ENCODE results near the gene ZNF664.

Gene ZNF664

DNA sequence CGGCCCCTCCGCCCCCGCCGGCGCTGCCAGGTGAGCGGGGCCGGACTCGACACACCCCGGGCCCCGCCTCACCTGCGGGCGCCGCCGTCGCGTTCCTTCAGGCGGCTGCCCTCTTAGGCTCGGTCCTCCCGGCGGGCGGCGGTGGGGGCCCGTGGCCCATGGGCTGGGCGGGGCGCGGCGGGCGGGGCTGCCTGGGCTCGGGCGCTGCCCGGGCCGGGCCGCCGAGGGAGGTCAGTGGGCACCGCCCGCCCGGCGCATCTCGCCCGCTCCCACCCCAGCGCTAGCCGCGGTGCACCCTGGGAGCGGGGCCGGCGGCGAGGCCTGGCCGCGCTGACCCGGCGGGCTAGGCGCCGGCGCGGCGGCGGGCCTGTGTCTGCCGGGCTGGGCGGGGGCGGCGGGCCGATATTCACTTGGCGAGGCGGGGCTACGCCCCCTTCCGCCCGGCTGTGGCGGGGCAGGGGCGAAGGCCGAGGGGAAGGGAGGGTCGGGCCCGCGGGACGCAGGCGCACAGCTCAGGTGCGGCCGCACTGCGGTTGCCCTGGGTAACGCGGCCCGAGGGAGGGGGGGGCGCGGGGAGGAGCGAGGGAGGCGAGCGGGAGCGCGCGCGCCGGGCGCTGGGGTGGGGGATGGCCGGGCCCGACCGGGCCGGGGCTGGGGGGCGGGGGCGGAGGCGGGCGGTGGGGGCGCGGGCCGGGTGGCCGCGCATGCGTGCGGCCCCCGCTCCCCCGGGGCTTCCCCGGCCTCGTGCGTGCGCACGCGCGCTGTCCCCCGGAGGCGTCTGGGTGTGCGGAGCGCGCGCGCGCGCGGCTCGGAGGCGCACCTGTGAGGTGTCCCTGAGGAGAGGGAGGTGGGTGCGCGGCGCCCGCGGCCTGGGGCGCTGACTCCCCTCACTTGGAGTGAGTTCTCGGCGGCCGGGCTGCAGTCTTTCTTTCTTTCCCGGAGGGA lies at the start of gene ZNF664, which contains the start of gene CCDC92:
ZNF664 (plus strand) TSS at position 759 of the 945 bp plus-strand sequence. CDS start 38,930 bp downstream, outside the sequence.
CCDC92 (minus strand) TSS at position 375 of the 945 bp plus-strand sequence. CDS start 28,526 bp downstream, outside the sequence.
- DNase-seq: peak; percentile 77

DNA sequence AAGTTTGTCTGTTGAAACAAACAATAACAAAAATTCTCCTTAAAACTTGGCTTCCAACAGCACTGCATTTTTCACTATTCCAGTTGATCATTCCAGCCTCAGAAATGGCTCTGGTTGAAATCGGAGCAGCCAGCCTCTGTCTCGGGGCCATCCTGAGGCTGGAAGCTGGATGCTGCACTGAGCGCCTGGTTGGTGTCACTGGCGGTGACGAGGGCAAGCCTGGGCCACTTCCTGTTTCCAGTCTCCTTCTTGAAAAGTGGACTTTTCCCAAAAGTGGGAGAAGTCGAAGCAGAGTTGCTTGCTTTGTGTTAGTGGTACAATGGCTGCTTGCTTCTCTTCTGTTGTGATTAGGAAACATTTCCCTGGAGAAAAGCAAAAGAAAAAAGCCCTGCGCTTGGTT lies 49.1 kb upstream of the ZNF664 start:
- no peak for DNase-seq

DNA sequence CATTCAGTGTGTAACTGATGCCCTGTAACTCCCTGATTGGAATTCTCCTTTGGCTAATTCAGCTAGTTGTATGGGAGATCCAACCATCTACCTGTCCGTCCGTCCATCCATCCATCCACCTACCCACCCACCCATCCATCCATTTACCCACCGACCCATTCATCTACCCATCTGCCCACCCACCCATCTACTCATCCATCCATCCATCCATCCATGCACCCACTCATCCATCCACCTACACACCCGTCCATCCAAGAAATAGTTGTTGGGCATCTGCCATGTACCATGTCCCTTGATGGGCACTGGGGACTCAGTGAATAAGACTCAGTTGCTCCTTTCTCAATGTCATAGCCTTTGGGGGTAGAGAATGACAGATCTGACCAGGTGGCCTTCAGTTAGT lies 48.5 kb upstream of the ZNF664 start:
- no peak for DNase-seq

DNA sequence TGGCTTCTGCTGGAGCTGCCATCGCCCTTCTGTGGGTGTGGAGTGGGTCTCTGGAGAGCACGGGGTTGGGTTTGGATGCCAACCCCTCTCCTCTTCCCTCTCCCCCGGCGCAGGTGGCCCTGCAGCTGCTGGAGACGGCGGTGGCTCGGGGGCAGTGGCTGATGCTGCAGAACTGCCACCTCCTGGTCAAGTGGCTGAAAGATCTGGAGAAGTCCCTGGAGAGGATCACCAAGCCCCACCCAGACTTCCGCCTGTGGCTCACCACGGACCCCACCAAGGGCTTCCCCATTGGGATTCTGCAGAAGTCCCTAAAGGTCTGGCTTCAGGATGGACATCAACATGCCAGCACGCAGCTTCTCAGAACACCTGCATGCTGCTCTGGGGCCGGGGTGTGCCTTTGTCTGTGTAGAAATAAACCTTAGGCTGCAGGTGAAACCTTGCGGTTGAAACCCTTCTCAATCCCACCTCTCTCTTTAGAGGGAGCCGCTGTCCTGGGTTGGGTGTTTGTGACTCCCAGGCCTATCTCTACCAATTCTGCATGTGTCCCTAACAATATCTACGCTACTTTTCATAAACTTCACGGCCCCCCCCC lies 44.6 kb upstream of the ZNF664 start:
- DNase-seq: no peak

DNA sequence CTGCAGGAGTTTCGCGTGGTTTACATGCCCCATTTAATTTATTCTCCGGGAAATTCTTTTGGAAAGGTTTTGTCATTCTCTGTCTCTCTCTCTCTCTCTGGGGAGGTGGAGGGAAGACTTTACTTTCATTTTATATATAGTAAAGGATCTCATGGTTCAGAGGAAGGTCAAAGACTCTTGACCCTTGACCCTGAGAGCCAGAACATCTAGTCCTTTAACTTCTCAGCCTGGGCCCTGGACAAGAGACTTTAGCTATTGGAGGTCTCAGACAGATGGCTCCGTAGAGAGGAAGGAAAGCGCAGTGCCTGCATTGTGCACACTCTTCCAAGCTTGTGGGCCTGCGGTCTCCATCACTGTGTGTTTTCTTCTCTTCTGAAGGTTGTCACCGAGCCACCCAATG lies 44.1 kb upstream of the ZNF664 start:
- no peak for DNase-seq

DNA sequence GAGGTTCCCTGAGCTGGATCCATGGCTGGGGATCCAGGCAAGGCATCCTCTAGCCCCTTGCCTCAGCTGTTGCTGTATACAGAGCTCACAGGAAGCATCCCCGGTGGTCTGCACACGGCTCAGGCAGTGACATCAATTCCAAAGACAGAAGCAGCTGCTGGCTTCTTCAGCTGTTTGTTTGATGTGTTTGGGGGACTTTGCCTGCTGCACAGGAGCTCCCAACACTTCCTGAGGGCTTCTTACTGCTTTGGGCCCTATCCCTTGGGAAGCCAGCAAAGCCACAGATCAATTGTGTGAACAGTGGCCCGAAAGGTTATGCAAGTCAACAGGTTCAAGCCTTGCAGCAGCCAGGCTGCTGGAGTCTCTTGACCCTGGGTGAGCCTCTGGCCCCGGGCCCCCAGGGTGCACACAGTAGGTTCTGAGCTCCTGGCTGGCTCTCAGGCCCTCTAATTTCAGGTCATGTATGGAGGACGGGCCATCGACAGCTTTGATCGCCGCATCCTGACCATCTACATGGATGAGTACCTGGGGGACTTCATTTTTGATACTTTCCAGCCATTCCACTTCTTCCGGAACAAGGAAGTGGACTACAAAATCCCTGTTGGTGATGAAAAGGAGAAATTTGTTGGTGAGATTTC lies 43.0 kb upstream of the ZNF664 start:
- DNase-seq: no peak

DNA sequence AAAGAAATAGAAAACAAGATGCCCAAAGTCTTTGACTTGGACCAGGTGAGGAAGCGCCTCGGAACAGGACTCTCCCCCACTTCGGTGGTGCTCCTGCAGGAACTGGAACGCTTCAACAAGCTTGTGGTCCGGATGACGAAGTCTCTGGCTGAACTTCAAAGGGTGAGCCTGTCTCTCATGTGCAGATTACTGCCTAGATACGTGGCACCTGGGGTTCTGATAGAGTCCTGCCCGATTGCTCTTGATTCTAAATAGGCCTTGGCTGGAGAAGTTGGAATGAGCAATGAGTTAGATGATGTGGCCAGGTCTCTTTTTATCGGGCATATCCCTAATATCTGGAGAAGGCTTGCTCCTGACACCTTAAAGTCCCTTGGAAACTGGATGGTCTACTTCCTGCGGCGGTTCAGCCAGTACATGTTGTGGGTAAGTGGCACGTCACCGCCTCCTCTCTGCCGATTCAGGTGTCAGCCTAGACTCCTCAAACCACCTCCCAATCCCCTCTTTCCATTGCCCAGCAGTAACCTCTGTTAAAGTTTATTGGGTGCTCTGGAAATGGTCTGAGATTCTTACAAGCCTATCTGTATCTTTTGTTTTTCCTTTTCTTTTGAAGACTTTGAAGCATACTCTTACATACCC lies 41.2 kb upstream of the ZNF664 start:
- DNase-seq: no peak

DNA sequence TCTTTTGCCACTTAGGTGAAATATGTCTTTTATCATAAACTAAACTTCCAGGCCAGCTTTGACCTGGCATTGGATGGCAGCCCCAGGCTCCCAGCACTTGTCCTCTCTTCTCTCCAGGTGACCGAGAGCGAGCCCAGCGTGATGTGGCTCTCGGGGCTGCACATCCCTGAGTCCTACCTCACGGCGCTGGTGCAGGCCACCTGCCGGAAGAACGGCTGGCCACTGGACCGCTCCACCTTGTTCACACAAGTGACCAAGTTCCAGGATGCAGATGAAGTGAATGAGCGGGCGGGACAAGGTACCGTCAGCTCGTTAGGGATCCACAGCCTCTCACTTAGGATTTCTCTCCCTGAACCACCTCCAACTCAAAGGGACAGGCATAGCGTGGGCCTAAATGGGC lies 39.8 kb upstream of the ZNF664 start:
- no peak for DNase-seq

DNA sequence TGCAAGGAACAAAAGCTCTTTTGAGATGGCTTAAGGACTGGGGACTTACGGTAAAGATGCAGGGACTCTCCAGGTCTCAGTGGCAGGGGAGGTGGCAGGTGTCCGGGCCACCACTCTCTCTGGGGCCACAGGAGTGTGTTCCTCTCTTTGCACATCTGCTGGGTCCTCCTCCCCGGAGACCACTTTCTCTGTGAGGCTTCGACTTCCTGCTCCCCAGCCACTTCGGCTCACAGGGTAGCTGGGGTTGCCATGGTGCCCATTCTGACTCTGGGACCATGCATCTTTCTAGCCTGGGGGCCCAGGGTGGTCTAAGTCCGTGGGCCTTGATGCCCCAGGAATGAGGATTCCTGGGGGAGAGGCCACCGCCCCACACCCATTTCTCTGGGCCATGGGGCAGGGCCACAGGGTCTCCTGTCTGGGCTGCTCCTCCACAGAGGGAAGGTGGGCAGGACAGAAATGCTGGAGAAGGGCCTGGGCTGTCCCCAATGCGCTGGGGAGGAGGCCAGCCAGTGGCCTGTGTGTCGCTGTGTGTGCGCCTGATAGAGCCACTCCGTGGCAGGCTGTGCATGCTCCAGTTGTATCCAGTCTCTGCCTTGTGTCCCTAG lies 38.9 kb upstream of the ZNF664 start:
- no peak for DNase-seq

DNA sequence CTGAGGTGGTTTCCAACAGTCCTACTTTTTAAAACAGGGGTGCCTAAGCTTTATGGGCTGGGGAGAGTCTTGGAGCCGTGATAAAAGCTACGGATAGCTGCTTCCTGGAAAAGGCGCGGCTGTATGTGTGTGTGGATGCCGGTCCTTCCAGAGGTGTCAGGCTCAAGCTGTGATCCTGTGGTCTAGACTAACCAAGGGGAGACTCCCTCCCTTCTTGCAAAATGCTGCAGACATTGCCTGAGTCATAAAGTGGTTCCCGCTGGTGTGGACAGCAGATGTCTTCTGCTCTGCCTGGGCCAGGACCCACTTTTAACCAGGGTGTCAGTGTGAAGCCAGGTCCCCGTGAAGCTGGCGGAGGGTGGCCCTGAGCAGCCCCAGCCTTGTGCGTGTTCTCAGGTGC lies 38.2 kb upstream of the ZNF664 start:
- DNase-seq: no peak

DNA sequence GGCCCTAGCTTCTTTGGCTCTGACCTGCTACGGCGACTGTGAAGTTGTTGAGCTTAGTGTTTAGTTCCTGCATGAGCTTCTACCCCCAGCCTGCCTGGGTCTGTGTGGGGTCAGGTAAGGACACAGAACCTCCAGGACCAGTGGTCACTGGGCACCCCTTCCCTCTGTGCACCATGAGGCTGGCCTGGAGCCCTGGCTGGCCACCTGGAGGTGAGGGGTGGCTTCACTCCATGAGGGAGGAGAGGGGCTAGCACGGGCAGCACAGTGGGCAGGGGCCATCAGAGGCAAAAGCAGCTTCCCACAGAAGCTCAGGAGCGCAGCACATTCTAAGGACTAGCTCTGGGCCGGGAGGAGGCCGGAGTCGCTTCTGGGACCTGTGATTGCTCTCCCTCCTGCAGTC lies 37.1 kb upstream of the ZNF664 start:
- no peak for DNase-seq

DNA sequence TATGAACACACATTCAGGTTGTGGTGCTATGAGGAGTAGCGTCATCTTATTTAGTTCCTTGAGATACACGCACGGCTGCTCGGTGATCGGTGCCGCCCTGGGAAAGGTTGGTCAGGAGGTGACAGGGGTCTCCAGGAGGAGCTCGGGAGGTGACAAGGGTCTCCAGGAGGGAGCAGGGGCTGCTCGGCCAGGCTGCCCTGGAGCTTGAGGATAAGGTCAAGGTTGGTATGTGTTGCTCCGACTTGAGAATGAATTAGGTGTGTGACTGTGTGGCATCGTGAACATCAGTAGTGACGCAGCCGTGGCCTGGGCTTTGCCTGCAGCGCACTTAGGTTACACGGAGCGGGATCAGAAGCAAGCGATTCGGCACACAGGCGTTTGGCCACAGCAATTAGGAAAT lies 36.5 kb upstream of the ZNF664 start:
- DNase-seq: no peak

DNA sequence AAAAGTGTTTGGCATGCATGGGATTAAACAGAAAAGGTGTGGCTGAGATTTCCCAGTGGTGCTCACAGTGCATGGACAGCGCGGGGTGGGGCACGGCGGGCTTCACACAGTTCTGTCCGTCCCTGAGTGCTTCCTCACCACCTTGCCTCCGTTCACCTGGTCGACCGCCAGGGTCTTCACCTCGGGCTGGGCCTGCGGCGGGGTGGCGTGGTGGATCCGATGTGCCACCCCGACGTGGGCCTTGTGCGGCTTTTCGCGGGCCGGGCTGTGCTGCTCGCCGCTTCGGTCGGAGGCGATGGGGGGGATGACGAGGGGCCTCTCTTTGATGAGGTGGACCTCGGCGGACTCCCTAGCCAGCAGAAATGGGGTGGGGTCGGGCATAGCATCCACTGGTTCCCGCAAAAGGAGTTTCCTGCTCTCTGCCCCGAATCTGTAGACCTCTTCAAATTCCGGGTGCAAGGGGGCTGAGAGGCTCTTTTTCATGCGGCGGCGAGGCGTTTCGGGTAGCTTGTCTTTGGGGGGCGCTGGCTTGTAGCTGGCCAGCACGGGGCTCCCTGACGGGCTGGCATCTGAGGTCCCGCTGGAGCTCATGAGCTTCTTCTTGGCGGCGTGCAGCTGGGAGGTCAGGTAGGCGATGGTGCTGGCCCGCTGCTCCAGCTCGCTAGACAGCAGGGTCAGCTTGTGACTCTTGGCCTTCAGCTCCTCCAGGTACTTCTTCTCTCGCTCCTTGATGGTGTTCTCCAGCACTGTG lies 35.9 kb upstream of the ZNF664 start:
- no peak for DNase-seq

DNA sequence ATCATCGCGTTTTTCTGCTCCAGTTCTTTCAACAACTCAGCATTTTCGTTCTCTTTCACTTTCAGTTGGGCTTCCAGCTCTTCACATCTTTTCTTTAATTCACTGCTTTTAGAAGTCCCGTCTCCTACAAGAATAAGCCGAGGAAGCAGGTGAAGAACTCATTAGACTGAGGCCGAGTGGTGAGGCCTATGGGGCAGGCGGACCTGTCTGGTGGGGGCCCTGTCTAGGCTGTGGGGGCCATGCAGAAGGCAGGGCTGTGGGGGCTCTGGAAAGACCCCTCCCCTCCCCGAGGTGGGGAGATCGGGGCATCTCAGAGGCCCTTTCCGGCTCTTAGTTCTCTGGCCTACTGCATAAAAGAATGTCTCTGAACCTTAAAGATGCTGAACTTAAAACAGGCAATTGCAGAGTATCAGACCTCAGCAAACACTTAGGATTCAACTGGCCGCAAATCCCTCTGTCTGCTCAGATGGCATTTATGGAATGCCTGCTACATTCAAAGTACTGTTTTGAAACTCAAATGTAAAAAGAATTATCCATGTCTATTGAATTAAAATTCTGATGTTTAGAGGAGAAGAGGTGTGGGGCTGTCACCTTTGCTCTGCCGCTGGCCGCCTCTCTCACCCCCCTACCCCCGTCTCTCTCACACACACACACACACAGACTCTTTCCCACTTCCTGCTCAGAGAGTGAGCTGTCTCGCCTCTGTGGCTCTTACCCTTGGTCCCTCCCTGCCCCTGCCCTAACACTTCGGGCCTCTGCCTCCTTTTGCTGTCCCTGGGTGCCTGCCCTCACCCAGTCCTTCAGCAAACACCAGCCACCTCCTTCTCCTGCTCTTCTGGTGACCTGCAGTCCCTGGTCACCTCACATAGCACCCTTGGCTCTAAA lies 35.1 kb upstream of the ZNF664 start:
- DNase-seq: no peak

DNA sequence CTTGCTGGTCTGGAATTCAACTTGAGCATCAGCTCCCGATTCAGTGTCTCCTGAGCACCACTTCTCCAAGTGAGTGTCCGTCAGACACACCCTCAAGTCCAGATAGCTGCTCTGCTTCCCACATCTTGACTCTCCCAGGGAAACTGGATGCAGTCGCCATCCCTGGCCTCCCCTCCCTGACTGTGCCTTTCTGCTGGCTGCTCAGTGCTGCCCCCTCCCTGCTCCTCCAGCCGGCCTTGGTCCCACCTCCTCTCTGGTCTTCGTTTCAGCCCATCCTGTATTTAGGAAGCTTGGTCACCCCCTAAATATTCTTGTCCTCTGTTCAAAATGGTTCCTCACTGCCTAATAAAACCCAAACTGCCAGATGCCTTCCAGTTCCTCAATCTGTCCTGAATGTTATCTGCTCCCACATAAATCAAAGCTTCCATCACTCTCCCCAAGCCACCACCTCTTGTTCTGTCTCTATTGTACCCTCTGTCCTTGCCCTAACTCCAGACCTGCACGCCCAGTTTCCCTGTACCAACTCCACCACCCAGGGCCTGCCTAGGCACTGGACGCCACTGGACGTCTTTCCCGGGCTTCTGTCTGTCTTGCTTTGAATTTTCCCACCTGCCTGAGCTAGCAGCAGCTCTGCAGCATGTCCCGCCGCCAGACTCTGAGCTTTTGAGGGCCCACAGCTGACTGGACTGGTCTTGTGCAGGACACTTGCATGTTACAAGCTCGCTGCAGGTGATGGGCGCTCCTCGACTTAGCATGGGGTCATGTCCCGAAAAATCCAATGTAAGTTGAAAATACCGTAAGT lies 34.1 kb upstream of the ZNF664 start:
- DNase-seq: no peak

DNA sequence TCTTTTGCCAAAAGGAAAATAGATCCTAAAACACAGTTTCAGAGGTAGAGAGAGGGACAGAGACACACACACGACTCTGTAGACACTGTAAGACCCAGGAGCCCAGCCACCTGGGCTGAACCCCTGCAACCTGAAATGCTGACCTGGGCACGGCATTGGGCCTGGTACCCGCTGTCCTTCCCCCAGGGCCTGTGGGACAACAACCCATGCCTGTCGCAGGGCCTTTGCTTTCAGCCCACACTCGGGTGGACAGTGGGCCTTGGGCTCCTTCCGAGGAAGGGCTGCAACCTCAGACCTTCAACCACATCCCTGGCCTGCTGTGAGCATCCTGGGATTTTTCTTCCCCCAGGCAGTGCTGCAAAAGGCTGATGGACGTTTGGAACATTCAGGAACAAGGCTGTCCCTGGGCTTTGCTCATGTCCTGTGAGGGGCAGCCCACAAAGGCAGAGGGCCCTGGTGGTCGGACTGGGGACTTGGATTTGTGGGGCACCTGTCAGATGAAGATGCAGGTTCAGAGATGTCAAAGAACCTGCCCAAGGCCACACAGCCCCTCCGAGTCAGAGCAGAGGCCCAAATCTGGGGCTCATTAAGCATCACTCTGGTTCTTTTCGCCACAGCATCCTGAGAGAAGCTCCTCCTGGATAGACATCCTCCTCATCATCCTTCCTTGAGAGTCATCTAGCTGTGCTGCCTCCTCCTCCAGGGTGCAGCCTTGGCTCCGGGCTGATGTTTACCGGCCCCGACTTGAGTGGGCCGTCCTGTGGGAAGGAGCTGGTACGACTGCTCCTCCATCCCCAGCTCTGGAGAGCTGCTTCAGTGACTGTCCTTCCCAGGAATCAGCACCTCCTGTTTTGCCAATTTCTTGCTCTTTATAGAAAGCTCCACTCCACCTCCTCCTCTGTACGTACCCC lies 33.0 kb upstream of the ZNF664 start:
- no peak for DNase-seq

DNA sequence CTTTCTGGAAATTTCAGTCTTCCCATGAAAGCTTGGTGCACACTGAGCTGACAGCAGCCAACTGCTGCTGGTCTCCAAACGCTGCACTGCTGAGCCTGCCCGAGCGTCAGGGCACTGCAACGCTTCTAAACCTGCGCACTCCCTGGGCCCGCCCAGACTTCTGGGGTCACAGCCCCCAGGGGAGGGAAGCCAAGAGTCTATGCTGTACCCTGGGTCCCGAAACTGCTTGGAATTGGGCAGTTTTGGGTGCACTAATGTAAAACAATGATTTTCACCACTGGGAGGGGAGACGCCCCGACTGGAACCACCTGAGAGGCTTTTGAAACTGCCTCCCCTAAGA lies 32.4 kb upstream of the ZNF664 start:
- no peak for DNase-seq

DNA sequence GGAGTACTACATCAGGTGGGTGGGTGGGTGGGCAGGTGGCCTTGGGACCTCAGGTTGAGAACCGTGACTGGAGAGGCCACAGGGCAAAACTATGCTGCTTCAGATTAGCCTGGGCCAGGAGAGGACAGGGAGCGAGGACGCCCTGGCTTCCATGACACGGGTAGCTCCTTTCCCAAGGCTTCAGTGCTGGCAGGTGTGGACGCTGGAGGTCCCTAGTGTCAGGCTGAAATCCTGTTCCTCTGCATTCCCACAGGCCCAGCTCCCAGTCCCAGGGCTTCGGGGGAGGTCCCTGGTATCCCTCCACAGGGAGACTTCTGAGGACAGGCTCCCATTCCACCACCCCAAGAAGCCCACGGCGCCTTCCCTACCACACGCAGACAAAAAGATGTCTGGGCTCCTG lies 32.0 kb upstream of the ZNF664 start:
- no peak for DNase-seq

DNA sequence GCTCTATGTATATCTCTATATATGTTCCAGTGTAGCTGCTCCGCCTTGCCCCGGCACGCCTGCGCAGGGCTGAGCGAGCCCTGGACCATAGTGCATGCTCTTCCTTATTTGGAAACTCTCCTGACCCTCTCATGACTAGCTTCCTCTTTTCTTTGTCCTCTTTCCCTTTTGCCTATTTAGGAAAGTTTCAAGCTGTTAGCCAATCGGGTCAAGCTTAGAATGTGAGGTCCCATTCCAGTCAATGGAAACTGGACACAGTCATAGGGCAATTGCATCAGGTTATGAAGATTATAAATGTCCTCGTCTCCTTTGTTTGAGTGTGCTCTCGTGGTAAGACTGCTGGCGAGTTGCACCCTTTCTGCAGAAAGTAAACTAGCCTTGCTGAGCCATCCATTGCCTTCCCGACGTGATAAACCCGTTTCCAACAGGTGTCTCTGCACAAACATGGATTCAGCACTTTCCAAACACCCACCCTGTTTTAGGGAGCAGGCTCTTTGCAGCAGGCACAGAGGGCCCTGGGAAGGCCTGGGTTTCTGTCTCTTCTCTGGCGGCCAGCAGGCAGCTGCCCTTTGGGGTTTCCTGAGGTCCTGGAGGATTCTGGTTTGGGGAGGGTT lies 31.3 kb upstream of the ZNF664 start:
- DNase-seq: no peak
